ENCODE results near the gene IL1RAPL1.

The IL1RAPL1 gene

DNA sequence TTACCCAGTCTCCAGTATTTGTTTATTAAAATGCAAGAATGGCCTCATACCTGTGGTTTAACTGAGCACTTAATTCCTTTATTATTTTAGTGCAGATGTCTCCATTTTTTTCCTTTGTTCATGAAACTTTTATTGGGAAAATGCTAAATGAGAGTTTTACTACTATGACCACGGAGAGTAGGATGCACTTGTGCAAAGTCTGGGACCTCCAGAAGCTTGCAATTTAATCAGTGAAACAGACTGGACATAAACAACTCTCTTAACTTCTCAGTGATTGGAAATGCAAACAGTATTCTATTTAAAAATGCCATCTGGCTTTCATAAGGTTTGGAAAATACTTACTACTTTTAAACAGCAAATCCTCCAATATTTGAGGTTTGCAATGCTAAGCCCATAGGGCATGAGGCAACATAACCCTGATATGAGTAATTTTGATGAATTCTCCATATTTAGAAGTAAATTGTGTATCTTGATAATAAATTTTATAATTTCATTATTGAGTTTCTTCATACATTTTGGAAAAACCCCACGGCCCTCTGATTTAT, 909.5 kb downstream of the IL1RAPL1 start:
- TF ChIP-seq, protein P1, sequence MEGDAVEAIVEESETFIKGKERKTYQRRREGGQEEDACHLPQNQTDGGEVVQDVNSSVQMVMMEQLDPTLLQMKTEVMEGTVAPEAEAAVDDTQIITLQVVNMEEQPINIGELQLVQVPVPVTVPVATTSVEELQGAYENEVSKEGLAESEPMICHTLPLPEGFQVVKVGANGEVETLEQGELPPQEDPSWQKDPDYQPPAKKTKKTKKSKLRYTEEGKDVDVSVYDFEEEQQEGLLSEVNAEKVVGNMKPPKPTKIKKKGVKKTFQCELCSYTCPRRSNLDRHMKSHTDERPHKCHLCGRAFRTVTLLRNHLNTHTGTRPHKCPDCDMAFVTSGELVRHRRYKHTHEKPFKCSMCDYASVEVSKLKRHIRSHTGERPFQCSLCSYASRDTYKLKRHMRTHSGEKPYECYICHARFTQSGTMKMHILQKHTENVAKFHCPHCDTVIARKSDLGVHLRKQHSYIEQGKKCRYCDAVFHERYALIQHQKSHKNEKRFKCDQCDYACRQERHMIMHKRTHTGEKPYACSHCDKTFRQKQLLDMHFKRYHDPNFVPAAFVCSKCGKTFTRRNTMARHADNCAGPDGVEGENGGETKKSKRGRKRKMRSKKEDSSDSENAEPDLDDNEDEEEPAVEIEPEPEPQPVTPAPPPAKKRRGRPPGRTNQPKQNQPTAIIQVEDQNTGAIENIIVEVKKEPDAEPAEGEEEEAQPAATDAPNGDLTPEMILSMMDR (IDR thresholded peaks at IDR 0.05) = no peak

DNA sequence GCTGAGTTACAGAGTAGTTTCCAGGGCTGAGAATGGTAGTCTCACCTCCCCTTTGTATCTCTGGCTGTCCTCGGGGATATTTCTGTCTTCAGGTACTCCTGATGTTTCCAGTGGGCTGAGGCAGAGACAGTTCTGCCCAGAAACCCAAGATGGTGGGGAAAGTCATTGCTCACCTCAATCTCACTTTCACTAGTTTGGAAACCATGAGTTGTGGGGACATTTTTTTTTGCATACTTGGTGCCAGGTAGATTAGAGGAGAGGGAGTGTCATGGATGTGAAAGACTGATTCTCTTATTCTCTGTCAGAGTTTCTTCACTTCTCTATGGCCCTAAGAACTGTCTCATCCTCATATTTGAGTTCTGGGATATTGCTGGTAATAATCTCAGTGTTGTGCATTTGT, 919.5 kb downstream of the IL1RAPL1 start:
- TF ChIP-seq, protein P1 (IDR thresholded peaks at IDR 0.05) = no peak

DNA sequence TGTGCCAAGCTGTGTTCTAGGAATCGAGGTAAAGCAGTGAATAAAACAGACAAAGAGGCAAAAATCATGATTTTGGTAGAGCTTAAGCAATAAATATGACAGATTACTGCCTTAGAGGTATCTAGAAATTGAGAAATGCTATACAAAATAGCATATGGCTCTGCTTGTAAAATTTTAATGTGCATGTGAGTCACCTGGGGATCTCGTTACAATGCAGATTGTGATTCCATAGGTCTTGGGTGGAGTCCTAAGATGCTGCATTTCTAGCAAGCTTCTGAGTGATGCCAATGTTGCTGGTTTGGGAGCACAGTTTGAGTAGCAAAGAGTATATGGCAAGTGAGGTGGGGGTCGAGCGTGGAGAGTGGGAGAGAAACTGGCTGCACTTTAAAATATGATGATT, 930.9 kb downstream of the IL1RAPL1 start:
- TF ChIP-seq, protein P1 (IDR thresholded peaks at IDR 0.05) = no peak

DNA sequence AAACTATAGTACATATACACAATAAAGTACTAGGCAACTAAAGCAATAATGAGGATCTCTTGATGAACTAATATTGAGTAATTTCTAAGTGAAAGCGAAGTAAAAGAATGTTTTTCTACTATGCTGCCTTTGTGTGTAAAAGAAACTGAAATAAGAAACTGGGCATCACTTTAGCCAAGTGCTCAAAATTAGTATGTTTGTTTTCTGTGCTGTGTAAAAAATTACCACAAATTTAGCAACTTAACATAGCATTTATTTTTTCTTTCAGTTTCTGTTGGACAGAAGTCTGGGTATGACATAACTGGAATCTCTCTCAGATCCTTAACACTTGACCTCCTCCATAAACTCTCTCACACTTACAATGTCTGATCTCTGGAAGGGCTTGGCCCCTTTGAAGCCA, 941.0 kb downstream of the IL1RAPL1 start:
- TF ChIP-seq, protein P1 (IDR thresholded peaks at IDR 0.05) = no peak

DNA sequence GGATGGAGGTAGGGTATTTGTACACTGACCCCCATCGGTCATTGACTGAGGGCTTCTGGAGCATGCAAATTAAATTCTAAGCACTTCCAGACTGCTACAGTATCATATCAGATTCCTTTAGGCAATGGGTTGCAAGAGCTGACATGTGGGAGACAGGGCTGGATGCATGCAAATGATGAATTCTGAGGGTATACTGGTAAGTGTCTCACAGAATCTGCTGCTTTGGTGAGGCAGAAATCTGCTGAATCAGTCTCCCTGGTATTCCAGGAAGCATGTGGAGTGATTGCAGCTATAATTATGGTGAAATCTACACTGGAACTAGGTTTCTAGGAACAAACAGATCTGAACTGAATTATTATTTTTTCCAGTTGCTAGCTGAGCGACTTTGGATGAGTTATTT, 943.3 kb downstream of the IL1RAPL1 start:
- TF ChIP-seq, protein P1 (IDR thresholded peaks at IDR 0.05) = no peak

DNA sequence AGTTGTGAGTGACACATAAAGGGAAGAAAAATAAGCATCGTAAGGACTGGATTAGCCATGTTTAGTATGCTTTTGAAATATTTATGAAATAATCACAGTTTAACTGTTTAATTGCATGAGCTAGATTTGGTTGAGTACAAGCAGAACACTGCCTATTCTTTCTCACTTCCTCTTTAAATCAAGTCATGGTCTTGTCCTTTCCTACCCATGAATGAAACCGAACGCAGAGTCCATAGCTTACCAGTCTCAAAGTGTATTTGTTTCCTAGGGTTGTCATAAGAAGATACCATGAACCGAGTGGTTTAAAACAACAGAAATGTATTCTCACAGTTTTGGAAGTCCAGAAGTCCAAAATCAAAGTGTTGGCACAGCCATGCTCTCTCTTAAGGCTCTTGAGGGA, 944.1 kb downstream of the IL1RAPL1 start:
- TF ChIP-seq, protein P1 (IDR thresholded peaks at IDR 0.05) = no peak

DNA sequence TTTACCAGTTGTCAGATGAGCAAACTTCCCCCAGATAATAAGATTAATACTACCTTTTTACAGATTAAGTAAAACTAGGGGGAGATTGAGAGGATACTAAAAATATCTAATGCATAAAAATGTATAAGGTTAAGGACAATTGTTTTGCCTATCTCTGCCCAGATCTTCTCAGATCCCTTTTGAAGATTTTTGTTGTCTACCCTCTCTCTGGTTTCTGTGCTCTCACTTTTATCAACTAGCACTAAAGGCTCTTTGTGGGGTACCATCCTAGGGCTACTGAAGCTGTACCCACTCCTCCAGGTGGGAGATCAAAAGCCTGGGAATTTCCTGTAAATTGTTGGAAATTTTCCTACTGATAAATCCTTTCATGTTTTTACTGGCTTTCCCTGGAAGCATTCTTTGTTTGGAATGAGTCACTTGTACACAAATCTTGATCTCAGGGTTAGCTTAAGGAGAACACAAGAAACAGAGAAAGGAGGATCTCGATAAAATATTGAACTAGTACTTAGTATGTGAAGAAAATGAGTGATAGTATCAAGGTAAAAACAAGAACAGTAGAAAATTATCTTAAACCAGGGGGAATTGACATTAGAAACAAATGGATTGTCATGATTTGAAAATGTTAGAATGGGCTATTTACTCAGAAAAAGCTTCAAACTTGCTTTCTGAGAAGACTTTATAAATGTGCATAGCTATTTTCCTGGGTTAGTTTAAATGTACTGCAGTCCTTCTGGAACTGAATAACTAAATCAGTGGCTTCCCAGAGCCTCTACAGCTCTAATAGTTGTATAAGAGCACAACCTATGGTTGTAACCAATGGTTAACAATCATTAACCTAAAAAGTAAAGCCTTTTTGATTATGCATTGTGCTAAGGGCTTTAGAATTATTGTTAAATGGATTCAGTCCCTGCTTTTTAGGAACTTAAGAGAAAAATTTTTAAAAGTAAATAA, 948.2 kb downstream of the IL1RAPL1 start:
- TF ChIP-seq, protein P1 (IDR thresholded peaks at IDR 0.05) = no peak

All from LNCAP (cell line).